ENCODE measurements around the gene CERS6. TPM values are rescaled to one million over a fixed set of nuclear protein-coding genes. Genes with fewer than 3 reads are reported as not detected.

The CERS6 gene
- total RNA-seq, 1 experiment from 2014 or later = 17.3 TPM

- H3K9me3 Mint-ChIP-seq = no peaks in the 10 kb centered on the region
- no peak for ATAC-seq
- peaks cover 47% of the 10 kb centered on the region for H3K4me1 Mint-ChIP-seq
- H3K27ac Mint-ChIP-seq = no peak overlapping the region
- H3K27me3 Mint-ChIP-seq (ENCODE audit: low read depth) = peaks cover 10% of the 10 kb centered on the region
- H3K4me3 Mint-ChIP-seq = no peak overlapping the region
- no peaks in the 10 kb centered on the region for H3K36me3 Mint-ChIP-seq
- ChIA-PET POLR2A (no interaction called here), CTCF (interaction anchor here (1.0 to 1.2 kb wide), 2 partner anchors 33 to 115 kb away, joined by 3 to 4 read pairs; no protein-coding TSS in a partner anchor)
- TF ChIP-seq ZNF121 (CRISPR knock-in tag; IDR thresholded peaks at IDR 0.05) = peak; percentile 81
- no peak for TF ChIP-seq RORB (CRISPR knock-in tag; IDR thresholded peaks at IDR 0.05)
- DNase-seq (ENCODE audit: low spot score) = no peak
These were observed 5.3 kb downstream of the CERS6 start for GRCh38 chr2:168461178-168461941.

GRCh38 chr2:168461942-168462331 lies 5.9 kb downstream of the CERS6 start:
- H3K9me3 Mint-ChIP-seq = no peaks in the 10 kb centered on the region
- H3K36me3 Mint-ChIP-seq = no peaks in the 10 kb centered on the region
- H3K4me3 Mint-ChIP-seq = no peak overlapping the region
- ChIA-PET POLR2A (no interaction called here), CTCF (no interaction called here)
- ATAC-seq (no peak), DNase-seq (ENCODE audit: low spot score) (no peak)
- peaks cover 53% of the 10 kb centered on the region for H3K4me1 Mint-ChIP-seq
- no peak overlapping the region for H3K27ac Mint-ChIP-seq
- TF ChIP-seq JAZF1 (CRISPR knock-in tag; IDR thresholded peaks at IDR 0.05) = no peak
- TF ChIP-seq, protein P1, sequence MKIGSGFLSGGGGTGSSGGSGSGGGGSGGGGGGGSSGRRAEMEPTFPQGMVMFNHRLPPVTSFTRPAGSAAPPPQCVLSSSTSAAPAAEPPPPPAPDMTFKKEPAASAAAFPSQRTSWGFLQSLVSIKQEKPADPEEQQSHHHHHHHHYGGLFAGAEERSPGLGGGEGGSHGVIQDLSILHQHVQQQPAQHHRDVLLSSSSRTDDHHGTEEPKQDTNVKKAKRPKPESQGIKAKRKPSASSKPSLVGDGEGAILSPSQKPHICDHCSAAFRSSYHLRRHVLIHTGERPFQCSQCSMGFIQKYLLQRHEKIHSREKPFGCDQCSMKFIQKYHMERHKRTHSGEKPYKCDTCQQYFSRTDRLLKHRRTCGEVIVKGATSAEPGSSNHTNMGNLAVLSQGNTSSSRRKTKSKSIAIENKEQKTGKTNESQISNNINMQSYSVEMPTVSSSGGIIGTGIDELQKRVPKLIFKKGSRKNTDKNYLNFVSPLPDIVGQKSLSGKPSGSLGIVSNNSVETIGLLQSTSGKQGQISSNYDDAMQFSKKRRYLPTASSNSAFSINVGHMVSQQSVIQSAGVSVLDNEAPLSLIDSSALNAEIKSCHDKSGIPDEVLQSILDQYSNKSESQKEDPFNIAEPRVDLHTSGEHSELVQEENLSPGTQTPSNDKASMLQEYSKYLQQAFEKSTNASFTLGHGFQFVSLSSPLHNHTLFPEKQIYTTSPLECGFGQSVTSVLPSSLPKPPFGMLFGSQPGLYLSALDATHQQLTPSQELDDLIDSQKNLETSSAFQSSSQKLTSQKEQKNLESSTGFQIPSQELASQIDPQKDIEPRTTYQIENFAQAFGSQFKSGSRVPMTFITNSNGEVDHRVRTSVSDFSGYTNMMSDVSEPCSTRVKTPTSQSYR (CRISPR knock-in tag; IDR thresholded peaks at IDR 0.05) = no peak
- TF ChIP-seq ESRRA (CRISPR knock-in tag; IDR thresholded peaks at IDR 0.05; ENCODE audit: borderline replicate concordance) = no peak
- H3K27me3 Mint-ChIP-seq (ENCODE audit: low read depth) = peaks cover 9% of the 10 kb centered on the region

DNA sequence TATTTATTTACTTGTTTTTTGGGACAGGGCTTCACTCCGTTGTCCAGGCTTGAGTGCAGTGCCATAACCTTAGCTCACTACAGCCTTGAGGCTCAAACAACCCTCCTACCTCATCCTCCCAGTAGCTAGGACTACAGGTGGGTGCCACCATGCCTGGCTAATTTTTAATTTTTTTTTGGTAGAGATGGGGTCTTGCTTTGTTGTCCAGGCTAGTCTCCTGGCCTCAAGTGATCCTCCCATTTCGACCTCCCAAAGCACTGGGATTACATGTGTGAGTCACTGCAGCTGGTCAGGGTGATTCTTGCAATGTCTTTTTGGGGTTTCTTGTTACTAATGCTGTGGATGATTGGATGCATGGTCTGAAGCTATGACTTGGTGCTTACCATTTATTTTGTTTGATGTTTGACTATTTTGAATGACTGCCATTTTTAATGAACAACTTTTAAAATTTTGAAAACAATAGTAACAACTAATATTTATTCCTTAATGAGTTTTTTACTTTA lies 6.5 kb downstream of the CERS6 start:
- ChIA-PET POLR2A (no interaction called here), CTCF (no interaction called here)
- Mint-ChIP-seq H3K27me3 (ENCODE audit: low read depth) (peaks cover 3% of the 10 kb centered on the region), H3K36me3 (no peaks in the 10 kb centered on the region), H3K9me3 (no peaks in the 10 kb centered on the region), H3K27ac (no peak overlapping the region), H3K4me1 (peaks cover 56% of the 10 kb centered on the region), H3K4me3 (no peak overlapping the region)
- ATAC-seq = no peak
- no peak for DNase-seq (ENCODE audit: low spot score)
- TF ChIP-seq, protein P2, sequence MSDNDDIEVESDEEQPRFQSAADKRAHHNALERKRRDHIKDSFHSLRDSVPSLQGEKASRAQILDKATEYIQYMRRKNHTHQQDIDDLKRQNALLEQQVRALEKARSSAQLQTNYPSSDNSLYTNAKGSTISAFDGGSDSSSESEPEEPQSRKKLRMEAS (CRISPR knock-in tag; IDR thresholded peaks at IDR 0.05) = no peak
- TF ChIP-seq IRF2 (CRISPR knock-in tag; IDR thresholded peaks at IDR 0.05; ENCODE audit: borderline replicate concordance, low read depth) (no peak), SOX15 (CRISPR knock-in tag; IDR thresholded peaks at IDR 0.05) (no peak), SMAD3 (CRISPR knock-in tag; IDR thresholded peaks at IDR 0.05; ENCODE audit: borderline replicate concordance) (no peak), FOXK1 (CRISPR knock-in tag; IDR thresholded peaks at IDR 0.05) (no peak), ZNF396 (CRISPR knock-in tag; IDR thresholded peaks at IDR 0.05; ENCODE audit: borderline replicate concordance) (no peak), E2F4 (CRISPR knock-in tag; IDR thresholded peaks at IDR 0.05; ENCODE audit: borderline replicate concordance, low read depth) (no peak), ZNF263 (CRISPR knock-in tag; IDR thresholded peaks at IDR 0.05; ENCODE audit: low read depth) (no peak), MYBL2 (CRISPR knock-in tag; IDR thresholded peaks at IDR 0.05) (no peak), ZSCAN18 (CRISPR knock-in tag; IDR thresholded peaks at IDR 0.05) (no peak), JAZF1 (CRISPR knock-in tag; IDR thresholded peaks at IDR 0.05) (no peak), TCF7 (CRISPR knock-in tag; IDR thresholded peaks at IDR 0.05; ENCODE audit: low read depth) (no peak), ZNF138 (CRISPR knock-in tag; conservative IDR thresholded peaks at IDR 0.05) (no peak), ATF1 (CRISPR knock-in tag; IDR thresholded peaks at IDR 0.05) (no peak), USF1 (CRISPR knock-in tag; IDR thresholded peaks at IDR 0.05) (no peak)
- TF ChIP-seq, protein P3, sequence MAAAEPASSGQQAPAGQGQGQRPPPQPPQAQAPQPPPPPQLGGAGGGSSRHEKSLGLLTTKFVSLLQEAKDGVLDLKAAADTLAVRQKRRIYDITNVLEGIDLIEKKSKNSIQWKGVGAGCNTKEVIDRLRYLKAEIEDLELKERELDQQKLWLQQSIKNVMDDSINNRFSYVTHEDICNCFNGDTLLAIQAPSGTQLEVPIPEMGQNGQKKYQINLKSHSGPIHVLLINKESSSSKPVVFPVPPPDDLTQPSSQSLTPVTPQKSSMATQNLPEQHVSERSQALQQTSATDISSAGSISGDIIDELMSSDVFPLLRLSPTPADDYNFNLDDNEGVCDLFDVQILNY (CRISPR knock-in tag; IDR thresholded peaks at IDR 0.05) = no peak
- TF ChIP-seq, protein P4, sequence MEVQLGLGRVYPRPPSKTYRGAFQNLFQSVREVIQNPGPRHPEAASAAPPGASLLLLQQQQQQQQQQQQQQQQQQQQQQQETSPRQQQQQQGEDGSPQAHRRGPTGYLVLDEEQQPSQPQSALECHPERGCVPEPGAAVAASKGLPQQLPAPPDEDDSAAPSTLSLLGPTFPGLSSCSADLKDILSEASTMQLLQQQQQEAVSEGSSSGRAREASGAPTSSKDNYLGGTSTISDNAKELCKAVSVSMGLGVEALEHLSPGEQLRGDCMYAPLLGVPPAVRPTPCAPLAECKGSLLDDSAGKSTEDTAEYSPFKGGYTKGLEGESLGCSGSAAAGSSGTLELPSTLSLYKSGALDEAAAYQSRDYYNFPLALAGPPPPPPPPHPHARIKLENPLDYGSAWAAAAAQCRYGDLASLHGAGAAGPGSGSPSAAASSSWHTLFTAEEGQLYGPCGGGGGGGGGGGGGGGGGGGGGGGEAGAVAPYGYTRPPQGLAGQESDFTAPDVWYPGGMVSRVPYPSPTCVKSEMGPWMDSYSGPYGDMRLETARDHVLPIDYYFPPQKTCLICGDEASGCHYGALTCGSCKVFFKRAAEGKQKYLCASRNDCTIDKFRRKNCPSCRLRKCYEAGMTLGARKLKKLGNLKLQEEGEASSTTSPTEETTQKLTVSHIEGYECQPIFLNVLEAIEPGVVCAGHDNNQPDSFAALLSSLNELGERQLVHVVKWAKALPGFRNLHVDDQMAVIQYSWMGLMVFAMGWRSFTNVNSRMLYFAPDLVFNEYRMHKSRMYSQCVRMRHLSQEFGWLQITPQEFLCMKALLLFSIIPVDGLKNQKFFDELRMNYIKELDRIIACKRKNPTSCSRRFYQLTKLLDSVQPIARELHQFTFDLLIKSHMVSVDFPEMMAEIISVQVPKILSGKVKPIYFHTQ (CRISPR knock-in tag; IDR thresholded peaks at IDR 0.05) = no peak

All from WTC11 (cell line).